Urothelium cell line (cell line): ENCODE results near the gene LTBP1.
"Not testable (repeated sequence)": the region's sequence is repeated elsewhere in the genome, so short reads cannot be mapped to it uniquely, and the experiment has no call there.

ENCODE experiments used
- DNase-seq: peaks from one replicate; pipeline ENCODE4 v3.0.0; 2011; ENCODE audit warnings: low spot score, mixed read lengths
- FAIRE-seq: peaks from 2 replicates; lab custom pipeline; 2011; peaks lifted over from hg19 to GRCh38; lab: Jason Lieb, UNC

The LTBP1 gene

GRCh38 chr2:33437297-33437696, 490.5 kb downstream of the LTBP1 start:
- DNase-seq (peak; percentile 13), FAIRE-seq (no peak)

DNA sequence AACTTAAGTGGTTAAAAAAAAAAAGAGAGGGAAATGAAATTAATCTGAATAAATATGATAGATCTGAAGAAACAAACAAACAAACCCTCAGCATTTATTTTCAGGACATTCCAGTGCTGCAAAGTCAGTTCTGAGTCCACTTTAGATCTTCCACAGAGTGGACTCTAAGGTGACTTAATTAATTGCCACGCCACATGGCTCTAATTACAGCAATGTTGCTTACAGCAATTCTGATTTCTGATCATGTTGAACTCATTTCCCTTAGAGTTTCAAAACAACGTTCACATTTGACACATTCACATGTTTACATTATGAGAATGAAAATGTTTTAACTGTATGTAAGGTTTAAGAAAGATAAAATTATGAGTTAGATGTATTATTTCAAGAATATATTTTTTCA, 491.1 kb downstream of the LTBP1 start:
- DNase-seq, result no peak

GRCh38 chr2:33441235-33441810, 494.6 kb downstream of the LTBP1 start:
- DNase-seq (peak; percentile 64), FAIRE-seq (peak; percentile 81)

More for the DNA sequence above, 491.1 kb downstream of the LTBP1 start:
- FAIRE-seq, result no peak

- not testable (repeated sequence) for DNase-seq, FAIRE-seq
Observed at GRCh38 chr2:33442052-33442451, 495.3 kb downstream of the LTBP1 start.

DNA sequence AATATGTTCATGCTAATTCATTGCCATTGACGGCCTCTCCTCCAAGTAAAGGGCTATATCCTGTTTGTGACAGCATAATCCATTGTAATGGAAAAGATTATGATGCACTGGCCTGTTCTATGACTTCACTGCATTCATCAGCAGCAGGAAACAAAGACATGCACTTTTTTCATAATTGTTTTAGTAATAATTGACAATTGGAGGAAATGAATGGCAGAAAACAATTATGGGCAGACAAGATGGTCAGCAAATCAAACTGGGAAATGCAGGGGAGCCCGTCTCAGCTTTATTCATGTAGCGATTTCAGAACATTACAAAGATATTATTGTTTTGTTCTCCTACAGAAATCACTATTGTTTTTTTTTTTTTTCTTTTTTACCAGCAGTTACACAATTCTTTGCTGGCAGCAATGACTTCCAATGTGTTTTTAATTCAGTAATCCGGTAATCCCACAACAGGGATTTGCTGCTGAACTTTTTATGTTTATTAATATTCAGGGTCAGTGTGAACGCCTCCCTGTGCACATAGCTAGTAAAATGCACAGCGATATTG, 495.9 kb downstream of the LTBP1 start:
- DNase-seq, result no peak

GRCh38 chr2:33443274-33443829, 496.6 kb downstream of the LTBP1 start:
- no peak for DNase-seq
- no peak for FAIRE-seq

More for the DNA sequence above, 495.9 kb downstream of the LTBP1 start:
- FAIRE-seq, result no peak

DNA sequence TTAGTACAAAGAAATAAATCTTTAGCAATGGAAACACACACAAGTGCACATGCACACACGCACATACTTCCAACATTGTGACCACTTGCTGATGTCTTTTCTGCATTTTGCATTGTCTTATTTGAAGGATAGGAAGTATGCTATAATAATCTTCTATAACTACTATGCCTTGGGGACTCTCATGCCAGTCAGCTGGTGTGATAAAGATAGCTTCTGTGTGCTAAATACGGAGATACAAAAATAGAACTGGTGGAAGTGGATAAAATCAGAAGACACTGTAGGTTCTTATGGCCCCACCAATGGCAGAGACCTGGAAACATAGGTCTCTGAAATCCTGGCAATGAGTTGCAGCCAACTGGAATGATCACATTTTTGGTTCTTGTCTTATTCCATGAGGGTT, 498.2 kb downstream of the LTBP1 start:
- FAIRE-seq, result no peak
- DNase-seq, result no peak

DNA sequence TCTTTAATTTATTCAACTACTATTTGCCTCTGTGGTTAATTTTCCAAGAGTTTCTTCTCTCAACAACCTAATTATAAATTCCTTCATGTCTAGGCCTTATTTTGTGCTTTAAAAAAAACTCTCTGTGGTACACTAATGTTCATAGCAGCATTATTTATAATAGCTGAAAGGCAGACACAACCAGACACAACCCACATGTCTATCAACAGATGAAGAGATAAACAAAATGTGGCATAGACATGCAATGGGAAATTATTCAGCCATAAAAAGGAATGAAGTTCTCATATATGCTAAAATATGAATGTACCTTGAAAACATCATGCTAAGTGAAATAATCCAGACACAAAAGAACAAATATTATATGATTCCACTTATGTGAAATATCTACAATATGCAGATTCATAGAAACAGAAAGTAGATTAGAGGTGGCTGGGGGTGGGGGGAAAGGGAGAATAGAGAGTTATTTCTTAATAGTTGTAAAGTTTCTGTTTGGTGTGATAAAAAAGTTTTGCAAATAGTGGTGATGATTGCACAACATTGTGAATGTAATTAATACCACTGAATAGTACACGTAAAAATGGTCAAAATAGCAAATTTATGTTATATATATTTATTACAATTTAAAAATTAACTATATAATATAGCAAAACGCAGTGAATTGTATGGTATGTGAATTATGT, 501.6 kb downstream of the LTBP1 start:
- DNase-seq (no peak), FAIRE-seq (no peak)
